DND-41 (cell line): ENCODE measurements around the gene ALG9.

ENCODE experiments used
- ATAC-seq: fragments of 200-7000 bp; cut with Tn5 transposase; 3 replicates; pipeline ENCODE4 v1.9.1; 2021; ENCODE audit warnings: low read depth; ENCODE audit not compliant: insufficient read depth
- DNase-seq: peaks from one replicate; pipeline ENCODE4 v3.0.0-alpha.2; 2020
- H2AFZ ChIP-seq: 2 replicates; pipeline ENCODE4 v1.6.0; 2012; ENCODE audit warnings: low read depth, low read length
- H3K27ac ChIP-seq: 2 replicates; pipeline ENCODE4 v1.5.1; 2012; ENCODE audit warnings: low read length, inconsistent platforms
- H3K27me3 ChIP-seq: fragments of 200-600 bp; sonication (generic); 2 replicates; pipeline ENCODE4 v1.6.0; 2012; ENCODE audit warnings: low read length, mild to moderate bottlenecking, inconsistent platforms; ENCODE audit not compliant: insufficient read depth, poor library complexity
- H3K36me3 ChIP-seq: 2 replicates; pipeline ENCODE4 v1.5.1; 2012; ENCODE audit warnings: low read length, inconsistent platforms; ENCODE audit not compliant: insufficient read depth
- H3K4me1 ChIP-seq: 2 replicates; pipeline ENCODE4 v1.5.1; 2012; ENCODE audit warnings: mild to moderate bottlenecking, low read length; ENCODE audit not compliant: insufficient read depth
- H3K4me2 ChIP-seq: 2 replicates; pipeline ENCODE4 v1.6.0; 2012; ENCODE audit warnings: mild to moderate bottlenecking, moderate library complexity, low read length, inconsistent platforms; ENCODE audit not compliant: insufficient read depth
- H3K4me3 ChIP-seq, 2 experiments: fragments of 200-600 bp in 1 of 2; shearing (Covaris generic) in 1 of 2; 2 replicates each; pipeline ENCODE4 v1.5.1; 2012 to 2016; ENCODE audit warnings: inconsistent platforms in 2 of 2, low read length in 2 of 2, mild to moderate bottlenecking in 2 of 2, low read depth in 1 of 2, moderate library complexity in 1 of 2
- H3K79me2 ChIP-seq: 2 replicates; pipeline ENCODE4 v1.6.0; 2012; ENCODE audit warnings: low read length, inconsistent platforms; ENCODE audit not compliant: insufficient read depth
- H3K9ac ChIP-seq: 2 replicates; pipeline ENCODE4 v1.6.0; 2012; ENCODE audit warnings: low read depth, mild to moderate bottlenecking, inconsistent platforms, low read length, moderate library complexity
- H3K9me3 ChIP-seq: 2 replicates; pipeline ENCODE4 v1.5.1; 2012; ENCODE audit warnings: low read length, moderate library complexity, mild to moderate bottlenecking, inconsistent platforms; ENCODE audit not compliant: insufficient read depth, severe bottlenecking
- H4K20me1 ChIP-seq: 2 replicates; pipeline ENCODE4 v1.6.0; 2012; ENCODE audit warnings: low read length; ENCODE audit not compliant: insufficient read depth
- EZH2 ChIP-seq: IDR thresholded peaks from 3 replicates; pipeline ENCODE4 v1.6.1; 2012; ENCODE audit warnings: borderline replicate concordance, low read depth, mild to moderate bottlenecking, moderate library complexity, low read length, inconsistent platforms; ENCODE audit not compliant: severe bottlenecking
- TF ChIP-seq, protein P1 (sequence below): IDR thresholded peaks from 2 replicates; pipeline ENCODE4 v1.5.1; 2012; ENCODE audit warnings: borderline replicate concordance, low read length, moderate library complexity, mild to moderate bottlenecking; ENCODE audit not compliant: poor library complexity, severe bottlenecking; ENCODE audit errors: extremely low read depth

ALG9 gene

GRCh38 chr11:111808063-111808588, 63.3 kb downstream of the ALG9 start:
- no peaks in the 10 kb centered on the region for H3K4me1 ChIP-seq
- no peak for TF ChIP-seq EZH2
- TF ChIP-seq, protein P1, sequence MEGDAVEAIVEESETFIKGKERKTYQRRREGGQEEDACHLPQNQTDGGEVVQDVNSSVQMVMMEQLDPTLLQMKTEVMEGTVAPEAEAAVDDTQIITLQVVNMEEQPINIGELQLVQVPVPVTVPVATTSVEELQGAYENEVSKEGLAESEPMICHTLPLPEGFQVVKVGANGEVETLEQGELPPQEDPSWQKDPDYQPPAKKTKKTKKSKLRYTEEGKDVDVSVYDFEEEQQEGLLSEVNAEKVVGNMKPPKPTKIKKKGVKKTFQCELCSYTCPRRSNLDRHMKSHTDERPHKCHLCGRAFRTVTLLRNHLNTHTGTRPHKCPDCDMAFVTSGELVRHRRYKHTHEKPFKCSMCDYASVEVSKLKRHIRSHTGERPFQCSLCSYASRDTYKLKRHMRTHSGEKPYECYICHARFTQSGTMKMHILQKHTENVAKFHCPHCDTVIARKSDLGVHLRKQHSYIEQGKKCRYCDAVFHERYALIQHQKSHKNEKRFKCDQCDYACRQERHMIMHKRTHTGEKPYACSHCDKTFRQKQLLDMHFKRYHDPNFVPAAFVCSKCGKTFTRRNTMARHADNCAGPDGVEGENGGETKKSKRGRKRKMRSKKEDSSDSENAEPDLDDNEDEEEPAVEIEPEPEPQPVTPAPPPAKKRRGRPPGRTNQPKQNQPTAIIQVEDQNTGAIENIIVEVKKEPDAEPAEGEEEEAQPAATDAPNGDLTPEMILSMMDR = no peak
- H3K79me2 ChIP-seq = no peaks in the 10 kb centered on the region
- peaks cover 61% of the 10 kb centered on the region; the same call in 1 of the 2 replicates for H3K36me3 ChIP-seq
- H2AFZ ChIP-seq = no peak overlapping the region
- no peak overlapping the region for H3K27ac ChIP-seq
- no peak overlapping the region for H3K4me3 ChIP-seq
- H3K9ac ChIP-seq = no peak overlapping the region
- no peak overlapping the region for H3K4me2 ChIP-seq
- ATAC-seq (no peak), DNase-seq (no peak)
- H3K9me3 ChIP-seq = no peaks in the 10 kb centered on the region
- no peaks in the 10 kb centered on the region for H3K27me3 ChIP-seq
- H4K20me1 ChIP-seq = no peaks in the 10 kb centered on the region

GRCh38 chr11:111807076-111807475, 64.3 kb downstream of the ALG9 start:
- Histone ChIP-seq H3K79me2 (no peaks in the 10 kb centered on the region), H3K4me3 (no peak overlapping the region), H3K9ac (no peak overlapping the region), H4K20me1 (no peaks in the 10 kb centered on the region), H2AFZ (no peak overlapping the region), H3K4me1 (no peaks in the 10 kb centered on the region), H3K4me2 (no peak overlapping the region), H3K36me3 (peaks cover 67% of the 10 kb centered on the region; the same call in 1 of the 2 replicates), H3K27me3 (no peaks in the 10 kb centered on the region), H3K9me3 (no peaks in the 10 kb centered on the region), H3K27ac (no peak overlapping the region)
- TF ChIP-seq, protein P1 = no peak
- TF ChIP-seq EZH2 = no peak
- no peak for ATAC-seq
- DNase-seq = no peak

- H3K4me2 ChIP-seq = no peak overlapping the region
- ATAC-seq = no peak
- TF ChIP-seq, protein P1 = no peak
- TF ChIP-seq EZH2 = no peak
Observed at GRCh38 chr11:111801135-111801534, 70.2 kb downstream of the ALG9 start.

More at GRCh38 chr11:111801135-111801534, 70.2 kb downstream of the ALG9 start:
- H3K9me3 ChIP-seq = no peaks in the 10 kb centered on the region
- no peak overlapping the region for H3K27ac ChIP-seq
- peaks cover 51% of the 10 kb centered on the region; the same call in 1 of the 2 replicates for H3K36me3 ChIP-seq
- H4K20me1 ChIP-seq = no peaks in the 10 kb centered on the region
- H3K9ac ChIP-seq = no peak overlapping the region
- H3K27me3 ChIP-seq = no peaks in the 10 kb centered on the region
- no peak overlapping the region for H2AFZ ChIP-seq
- H3K4me3 ChIP-seq = no peak overlapping the region
- no peak for DNase-seq
- H3K4me1 ChIP-seq = no peaks in the 10 kb centered on the region
- H3K79me2 ChIP-seq = no peaks in the 10 kb centered on the region
